GM10266 (cell line): Measurements from ENCODE around the gene SORBS2.
"Not testable (repeated sequence)": the region's sequence is repeated elsewhere in the genome, so short reads cannot be mapped to it uniquely, and the experiment has no call there.

Experiments
- DNase-seq: peaks from one replicate; pipeline ENCODE4 v3.0.0; 2012; ENCODE audit errors: extremely low spot score
- TF ChIP-seq, protein P1 (sequence below): IDR thresholded peaks from 2 replicates; pipeline ENCODE4 v1.5.1; 2012; ENCODE audit warnings: mild to moderate bottlenecking, low read depth; ENCODE audit not compliant: control insufficient read depth, insufficient read depth; ENCODE audit errors: missing control alignments

SORBS2 gene

DNA sequence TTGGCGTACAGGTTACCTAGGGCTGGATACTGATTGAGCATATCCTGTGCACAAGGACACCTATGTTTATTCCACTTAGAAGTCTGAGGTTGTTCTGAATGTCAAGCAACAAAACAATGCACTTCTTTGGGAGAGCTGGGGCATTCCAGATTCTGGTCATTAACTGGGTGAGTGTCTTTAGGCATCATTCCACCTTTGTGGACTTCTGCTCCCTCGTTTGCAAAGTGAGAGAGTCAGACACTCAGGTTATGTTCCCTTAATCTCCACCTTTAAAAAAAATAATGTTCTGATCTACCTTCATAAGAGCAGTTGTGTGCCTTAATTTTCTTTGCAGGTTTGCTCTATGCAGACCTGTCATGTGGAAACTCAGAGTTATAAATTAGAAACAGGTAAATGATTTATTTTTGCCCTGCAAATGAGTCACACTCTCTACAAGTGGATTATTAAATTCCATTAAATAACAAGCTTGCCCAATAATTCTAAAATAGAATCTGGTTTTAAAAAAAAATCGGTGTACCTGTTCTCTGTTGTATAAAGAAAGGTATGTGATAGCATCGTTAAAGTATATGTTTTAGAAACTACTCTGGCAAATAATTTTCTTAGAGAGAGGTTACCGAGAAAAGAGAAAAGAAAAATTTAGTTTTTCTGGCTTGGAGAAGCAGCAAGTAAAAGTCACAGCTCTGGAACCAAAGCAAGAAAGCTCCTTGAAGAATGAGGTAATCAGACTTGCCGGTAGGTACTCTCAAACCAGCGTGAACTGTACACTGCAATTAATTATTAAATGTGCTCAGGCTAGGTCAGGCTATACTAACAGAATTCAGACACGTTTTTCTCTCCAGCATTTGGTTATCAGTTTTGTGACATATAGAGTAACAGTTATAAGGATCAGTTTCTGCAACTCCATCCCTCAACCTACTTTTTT lies 93.2 kb downstream of the SORBS2 start:
- TF ChIP-seq, protein P1, sequence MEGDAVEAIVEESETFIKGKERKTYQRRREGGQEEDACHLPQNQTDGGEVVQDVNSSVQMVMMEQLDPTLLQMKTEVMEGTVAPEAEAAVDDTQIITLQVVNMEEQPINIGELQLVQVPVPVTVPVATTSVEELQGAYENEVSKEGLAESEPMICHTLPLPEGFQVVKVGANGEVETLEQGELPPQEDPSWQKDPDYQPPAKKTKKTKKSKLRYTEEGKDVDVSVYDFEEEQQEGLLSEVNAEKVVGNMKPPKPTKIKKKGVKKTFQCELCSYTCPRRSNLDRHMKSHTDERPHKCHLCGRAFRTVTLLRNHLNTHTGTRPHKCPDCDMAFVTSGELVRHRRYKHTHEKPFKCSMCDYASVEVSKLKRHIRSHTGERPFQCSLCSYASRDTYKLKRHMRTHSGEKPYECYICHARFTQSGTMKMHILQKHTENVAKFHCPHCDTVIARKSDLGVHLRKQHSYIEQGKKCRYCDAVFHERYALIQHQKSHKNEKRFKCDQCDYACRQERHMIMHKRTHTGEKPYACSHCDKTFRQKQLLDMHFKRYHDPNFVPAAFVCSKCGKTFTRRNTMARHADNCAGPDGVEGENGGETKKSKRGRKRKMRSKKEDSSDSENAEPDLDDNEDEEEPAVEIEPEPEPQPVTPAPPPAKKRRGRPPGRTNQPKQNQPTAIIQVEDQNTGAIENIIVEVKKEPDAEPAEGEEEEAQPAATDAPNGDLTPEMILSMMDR: no peak
- DNase-seq: no peak

DNA sequence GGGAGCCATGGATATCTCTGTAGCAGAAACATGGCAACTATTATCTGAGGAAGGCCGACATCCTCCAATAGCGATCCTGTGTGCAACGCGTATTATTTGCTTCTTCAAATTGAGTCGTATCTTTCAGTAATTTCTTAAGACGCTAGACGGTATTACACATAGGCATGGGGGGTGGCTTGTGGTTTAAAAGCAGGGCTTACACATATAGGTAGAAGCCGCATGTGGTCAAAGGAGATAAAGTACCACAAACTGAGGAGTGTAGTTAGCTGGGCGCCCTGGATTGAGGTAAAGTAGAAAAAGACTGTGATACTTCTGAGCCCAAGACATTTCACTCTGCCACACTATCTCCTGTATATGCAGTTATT lies 94.6 kb downstream of the SORBS2 start:
- TF ChIP-seq, protein P1: no peak
- no peak for DNase-seq

DNA sequence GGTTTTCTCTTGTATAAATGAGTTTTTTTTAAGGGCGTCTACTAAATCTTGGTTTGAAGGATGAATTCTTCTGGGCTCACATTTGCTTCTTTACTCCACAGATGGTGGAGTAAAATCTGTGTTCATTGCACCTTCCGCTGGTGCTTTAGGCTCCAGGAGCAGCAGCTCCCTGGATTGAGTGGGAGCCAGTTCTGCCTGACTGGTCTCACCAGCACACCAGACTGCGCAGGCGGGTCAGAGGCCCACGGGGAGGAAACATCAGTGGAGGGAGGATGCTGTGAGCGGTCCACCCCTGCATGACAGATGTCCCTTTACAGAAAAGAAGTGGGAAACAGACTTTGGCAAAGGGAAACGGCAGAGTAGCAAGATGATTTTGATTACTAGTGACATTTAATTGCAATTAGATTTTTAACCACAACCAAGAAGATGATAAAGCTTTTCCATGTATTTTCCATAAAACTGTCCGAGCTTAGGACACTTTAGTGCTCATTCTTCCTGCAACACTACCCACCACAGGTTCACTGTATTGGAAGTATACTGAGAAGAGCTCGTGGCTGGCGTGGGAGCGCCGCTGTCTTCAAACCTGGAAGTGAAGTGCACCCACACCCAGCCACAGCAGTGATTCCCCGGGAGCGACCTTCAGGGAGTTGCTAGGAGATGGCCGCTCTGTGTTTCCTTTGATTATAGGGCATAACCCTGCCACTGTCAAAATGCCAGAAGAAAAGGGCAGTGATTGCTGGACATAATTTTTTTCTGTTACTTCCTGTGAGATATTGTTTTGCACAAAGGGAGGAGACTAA lies 95.2 kb downstream of the SORBS2 start:
- DNase-seq: no peak
- TF ChIP-seq, protein P1: no peak

DNA sequence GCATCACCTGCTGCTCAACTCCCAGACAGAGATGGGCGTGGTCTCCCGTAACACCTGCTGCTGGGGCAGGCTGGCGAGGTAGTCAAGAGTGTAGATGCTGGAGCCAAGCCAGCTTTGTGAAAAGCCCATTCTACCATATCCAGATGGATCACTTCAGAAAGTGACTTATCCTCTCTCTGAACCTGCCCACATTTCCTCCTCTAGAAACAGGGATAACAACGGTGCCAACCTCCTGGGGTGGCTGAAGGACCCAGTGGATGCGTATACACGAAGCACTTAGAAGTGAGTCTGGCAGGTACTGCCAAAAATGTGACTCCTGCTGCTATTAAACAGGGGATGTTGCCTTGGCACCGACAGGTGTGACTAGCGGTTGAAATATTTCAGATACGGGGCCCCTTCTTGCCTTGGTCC lies 95.8 kb downstream of the SORBS2 start:
- no peak for DNase-seq
- TF ChIP-seq, protein P1: no peak

DNA sequence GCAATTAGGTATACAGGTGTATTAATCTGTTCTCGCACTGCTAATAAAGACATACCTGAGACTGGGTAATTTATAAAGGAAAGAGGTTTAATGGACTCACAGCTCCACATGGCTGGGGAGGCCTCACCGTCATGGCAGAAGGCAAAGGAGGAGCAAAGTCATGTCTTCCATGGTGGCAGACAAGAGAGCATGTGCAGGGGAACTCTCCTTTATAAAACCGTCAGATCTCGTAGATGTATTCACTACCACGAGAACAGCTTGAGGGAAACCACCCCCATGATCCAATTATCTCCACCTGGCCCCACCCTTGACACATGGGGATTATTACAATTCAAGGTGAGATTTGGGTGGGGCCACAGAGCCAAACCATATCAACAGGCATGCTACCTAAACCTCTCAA lies 97.5 kb downstream of the SORBS2 start:
- not testable (repeated sequence) for DNase-seq

DNA sequence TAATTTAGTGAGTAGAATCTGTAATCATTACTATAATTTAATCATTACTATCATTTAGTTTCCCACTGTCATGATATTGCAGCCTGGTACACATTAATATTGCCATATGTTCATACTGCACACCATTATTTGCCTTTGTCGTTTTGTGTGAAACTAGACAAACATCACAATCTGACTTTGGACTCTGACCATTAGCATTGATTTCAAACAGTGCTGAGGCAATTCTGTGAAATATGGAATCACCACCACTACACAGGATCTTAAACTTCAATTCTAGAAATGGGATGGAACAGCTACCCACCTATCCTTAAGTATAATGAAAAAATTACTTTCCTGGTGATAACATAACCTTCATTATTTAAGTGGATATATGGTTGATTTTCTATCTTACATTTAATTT lies 98.3 kb downstream of the SORBS2 start:
- TF ChIP-seq, protein P1: no peak
- DNase-seq: no peak

DNA sequence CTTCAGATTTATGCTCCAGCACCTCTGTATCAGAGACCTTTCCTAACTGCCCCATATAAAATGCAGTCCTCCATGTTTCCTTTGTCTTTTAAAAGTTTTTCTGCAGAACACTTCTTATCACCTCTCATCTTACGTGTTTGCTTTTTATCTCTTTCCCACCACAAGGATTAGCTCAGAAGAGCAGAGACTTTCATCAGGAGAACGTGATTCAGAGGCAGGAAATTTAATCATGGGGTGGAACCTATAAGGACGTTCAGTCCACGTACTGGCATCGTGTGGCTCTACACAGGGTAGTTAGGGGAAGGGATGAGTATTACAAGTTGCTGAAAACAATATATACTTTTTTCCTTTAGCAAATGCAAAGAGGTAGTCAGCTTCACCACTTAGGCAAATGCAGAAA lies 98.7 kb downstream of the SORBS2 start:
- TF ChIP-seq, protein P1: no peak
- DNase-seq: no peak
